ENCODE data around the gene ETFA. TPM values are rescaled to one million over a fixed set of nuclear protein-coding genes. Genes with fewer than 3 reads are reported as not detected.

The ETFA gene
- total RNA-seq, 2 experiments from 2014 or later: 159 to 164 TPM

DNA sequence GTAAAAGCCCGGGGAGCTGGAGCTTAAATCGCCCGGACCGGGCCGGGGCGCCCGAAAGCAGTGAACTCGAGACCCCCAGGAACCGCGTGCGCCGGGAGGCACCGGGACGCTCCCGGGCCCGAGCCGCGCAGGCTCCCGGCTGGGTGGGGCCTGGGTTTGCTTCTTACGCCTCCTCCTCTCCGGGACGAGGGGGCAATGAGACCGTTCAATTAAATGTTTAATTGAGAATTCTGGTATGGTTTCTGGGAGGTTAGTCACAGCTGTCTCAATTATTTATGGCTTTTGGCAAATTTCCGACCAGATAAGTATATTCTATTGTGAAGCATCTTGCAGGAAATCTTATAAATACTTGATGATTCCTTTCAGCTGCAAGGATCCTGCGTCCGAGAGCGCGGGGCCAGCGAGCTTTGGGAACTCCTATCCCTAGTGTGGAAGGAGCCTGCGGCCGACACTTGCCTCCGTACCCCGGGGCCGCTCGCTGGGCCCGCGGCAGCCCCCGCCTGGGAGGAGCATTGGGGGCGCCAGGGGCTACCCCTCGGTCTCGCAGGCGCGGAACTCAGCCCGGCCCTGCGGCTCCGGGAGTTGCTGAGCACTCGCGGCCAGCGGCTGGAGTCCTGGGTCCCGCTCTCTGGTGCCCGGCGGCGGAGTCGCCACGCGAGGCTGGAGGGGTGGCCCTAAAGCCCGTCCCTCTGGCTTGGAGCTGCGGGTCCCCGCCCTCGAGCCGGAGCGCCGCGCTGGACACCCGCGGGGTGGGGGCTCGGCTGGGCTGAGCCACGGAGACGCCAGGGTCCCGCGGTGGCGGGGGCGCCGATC lies 35.6 kb upstream of the ETFA start:
- Mint-ChIP-seq H3K27me3 (peaks cover 43% of the 10 kb centered on the region), H3K36me3 (ENCODE audit: low read depth) (peaks cover 7% of the 10 kb centered on the region), H3K4me3 (peak overlapping the region; percentile 26), H3K27ac (no peak overlapping the region), H3K4me1 (ENCODE audit: low read depth) (peaks cover 13% of the 10 kb centered on the region), H3K9me3 (no peaks in the 10 kb centered on the region)
- DNase-seq (no peak), ATAC-seq (no peak)
- intact Hi-C loops (cut with micrococcal nuclease): no loop called here
- TF ChIP-seq, protein P1, sequence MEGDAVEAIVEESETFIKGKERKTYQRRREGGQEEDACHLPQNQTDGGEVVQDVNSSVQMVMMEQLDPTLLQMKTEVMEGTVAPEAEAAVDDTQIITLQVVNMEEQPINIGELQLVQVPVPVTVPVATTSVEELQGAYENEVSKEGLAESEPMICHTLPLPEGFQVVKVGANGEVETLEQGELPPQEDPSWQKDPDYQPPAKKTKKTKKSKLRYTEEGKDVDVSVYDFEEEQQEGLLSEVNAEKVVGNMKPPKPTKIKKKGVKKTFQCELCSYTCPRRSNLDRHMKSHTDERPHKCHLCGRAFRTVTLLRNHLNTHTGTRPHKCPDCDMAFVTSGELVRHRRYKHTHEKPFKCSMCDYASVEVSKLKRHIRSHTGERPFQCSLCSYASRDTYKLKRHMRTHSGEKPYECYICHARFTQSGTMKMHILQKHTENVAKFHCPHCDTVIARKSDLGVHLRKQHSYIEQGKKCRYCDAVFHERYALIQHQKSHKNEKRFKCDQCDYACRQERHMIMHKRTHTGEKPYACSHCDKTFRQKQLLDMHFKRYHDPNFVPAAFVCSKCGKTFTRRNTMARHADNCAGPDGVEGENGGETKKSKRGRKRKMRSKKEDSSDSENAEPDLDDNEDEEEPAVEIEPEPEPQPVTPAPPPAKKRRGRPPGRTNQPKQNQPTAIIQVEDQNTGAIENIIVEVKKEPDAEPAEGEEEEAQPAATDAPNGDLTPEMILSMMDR (IDR thresholded peaks at IDR 0.05): no peak
- POLR2A ChIA-PET: interaction anchor here (1.0 to 1.7 kb wide), 3 partner anchors 9 to 29 kb away, joined by 3 to 4 read pairs (median 4); no protein-coding TSS in a partner anchor
- CTCF ChIA-PET: interaction anchor here (0.9 to 2.0 kb wide), 2 partner anchors 13 to 155 kb away, joined by 3 to 8 read pairs; no protein-coding TSS in a partner anchor

DNA sequence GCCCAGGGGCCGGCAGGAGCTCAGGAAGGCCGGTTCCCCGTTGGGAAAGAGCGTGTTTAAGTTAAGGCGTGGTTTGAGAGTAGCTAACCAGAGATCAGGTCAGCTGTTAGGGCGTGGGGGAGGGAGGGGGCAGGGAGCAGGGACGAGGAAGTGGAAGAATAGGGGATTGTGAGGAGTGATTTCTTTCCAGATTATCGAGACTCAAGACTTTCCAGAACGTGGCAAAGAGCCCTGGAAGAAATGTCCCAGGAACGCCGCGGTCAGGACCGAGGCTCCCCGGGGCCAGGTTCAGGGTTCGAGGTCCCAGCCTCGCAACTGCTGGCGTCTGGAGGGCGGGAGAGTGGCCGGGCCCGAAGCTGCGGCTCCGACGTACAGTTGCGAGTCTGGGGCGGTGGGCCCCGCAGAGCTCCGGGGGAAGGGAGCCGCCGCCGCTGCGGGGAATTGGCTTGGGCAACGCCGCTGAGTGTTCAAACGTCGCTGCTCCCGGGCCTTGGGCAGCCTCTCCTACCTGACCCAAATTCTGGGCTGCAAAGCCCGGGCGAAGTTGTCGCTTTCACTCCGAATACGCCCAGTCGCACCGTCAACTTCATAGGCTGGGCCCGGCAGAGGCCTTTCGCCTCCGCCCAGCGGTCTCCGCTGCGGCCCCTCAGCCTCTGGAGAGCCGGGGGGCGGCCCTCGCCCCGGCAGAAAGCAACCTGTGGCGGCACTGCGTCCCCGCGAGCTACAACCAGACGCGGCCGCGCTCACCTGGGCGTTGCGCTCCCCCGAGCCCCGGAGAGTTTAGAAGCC lies 34.8 kb upstream of the ETFA start:
- TF ChIP-seq, protein P1 (IDR thresholded peaks at IDR 0.05): no peak
- DNase-seq (peak; percentile 30), ATAC-seq (no peak)
- Mint-ChIP-seq H3K4me1 (ENCODE audit: low read depth) (peaks cover 18% of the 10 kb centered on the region), H3K4me3 (peak overlapping the region; percentile 37), H3K27ac (no peak overlapping the region), H3K27me3 (peaks cover 49% of the 10 kb centered on the region), H3K9me3 (no peaks in the 10 kb centered on the region), H3K36me3 (ENCODE audit: low read depth) (peaks cover 5% of the 10 kb centered on the region)
- ChIA-PET CTCF (interaction anchor here (0.9 to 2.3 kb wide), 4 partner anchors 10 to 154 kb away, joined by 3 to 8 read pairs (median 6); no protein-coding TSS in a partner anchor), POLR2A (interaction anchor here (1.0 to 1.7 kb wide), 3 partner anchors 9 to 30 kb away, joined by 3 to 4 read pairs (median 4); no protein-coding TSS in a partner anchor)
- intact Hi-C loops (cut with micrococcal nuclease): no loop called here

DNA sequence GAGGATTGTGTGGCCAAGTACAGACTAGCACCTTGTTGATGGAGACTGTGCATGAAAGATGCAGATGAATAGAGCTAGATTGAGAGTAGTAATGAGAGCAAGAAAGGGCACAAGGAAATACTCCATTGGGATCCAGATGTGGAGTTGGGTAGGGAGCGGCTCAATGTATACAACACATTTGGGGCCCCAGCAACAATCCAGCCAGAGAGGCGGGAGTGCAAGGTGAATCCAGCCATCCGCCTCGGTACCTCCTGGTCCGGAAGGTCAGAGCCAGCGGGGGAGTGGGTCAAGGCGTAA lies 34.3 kb upstream of the ETFA start:
- Mint-ChIP-seq H3K9me3 (no peaks in the 10 kb centered on the region), H3K4me1 (ENCODE audit: low read depth) (peaks cover 21% of the 10 kb centered on the region), H3K27ac (no peak overlapping the region), H3K27me3 (peaks cover 54% of the 10 kb centered on the region), H3K4me3 (peak overlapping the region; percentile 37), H3K36me3 (ENCODE audit: low read depth) (peaks cover 4% of the 10 kb centered on the region)
- TF ChIP-seq, protein P1 (IDR thresholded peaks at IDR 0.05): no peak
- CTCF ChIA-PET: interaction anchor here (1.8 to 2.3 kb wide), 3 partner anchors 11 to 110 kb away, joined by 6 to 8 read pairs (median 7); no protein-coding TSS in a partner anchor
- DNase-seq (no peak), ATAC-seq (no peak)
- intact Hi-C loops (cut with micrococcal nuclease): no loop called here
- POLR2A ChIA-PET: interaction anchor here (1.7 kb wide), 1 partner anchor 10 kb away, joined by 4 read pairs; no protein-coding TSS in a partner anchor

GRCh38 chr15:76344893-76345582 lies 33.8 kb upstream of the ETFA start:
- no peak for DNase-seq
- no peak for ATAC-seq
- TF ChIP-seq, protein P1 (IDR thresholded peaks at IDR 0.05): no peak
- POLR2A ChIA-PET: interaction anchor here (0.8 to 1.7 kb wide), 2 partner anchors 9 to 136 kb away, joined by 3 to 4 read pairs; no protein-coding TSS in a partner anchor
- Mint-ChIP-seq H3K4me1 (ENCODE audit: low read depth) (peaks cover 24% of the 10 kb centered on the region), H3K4me3 (peak overlapping the region; percentile 37), H3K36me3 (ENCODE audit: low read depth) (peaks cover 4% of the 10 kb centered on the region), H3K9me3 (no peaks in the 10 kb centered on the region), H3K27ac (no peak overlapping the region), H3K27me3 (peaks cover 59% of the 10 kb centered on the region)
- intact Hi-C loops (cut with micrococcal nuclease): no loop called here
- CTCF ChIA-PET: interaction anchor here (0.9 to 2.3 kb wide), 4 partner anchors 11 to 154 kb away, joined by 3 to 8 read pairs (median 6); no protein-coding TSS in a partner anchor

Measured in activated CD8-positive, alpha-beta T cell treated with anti-CD3 and anti-CD28 coated beads for 36 hours (primary cell).